ENCODE measurements around the gene CDKAL1. TPM values are rescaled to one million over a fixed set of nuclear protein-coding genes. Genes with fewer than 3 reads are reported as not detected.

Gene CDKAL1
- total RNA-seq, 1 experiment from 2014 or later = 23.4 TPM

GRCh38 chr6:20673458-20673857 lies 139.2 kb downstream of the CDKAL1 start:
- DNase-seq (ENCODE audit: low spot score) = no peak

- no peak for DNase-seq (ENCODE audit: low spot score)
These were observed 140.4 kb downstream of the CDKAL1 start for GRCh38 chr6:20674664-20675063.

DNA sequence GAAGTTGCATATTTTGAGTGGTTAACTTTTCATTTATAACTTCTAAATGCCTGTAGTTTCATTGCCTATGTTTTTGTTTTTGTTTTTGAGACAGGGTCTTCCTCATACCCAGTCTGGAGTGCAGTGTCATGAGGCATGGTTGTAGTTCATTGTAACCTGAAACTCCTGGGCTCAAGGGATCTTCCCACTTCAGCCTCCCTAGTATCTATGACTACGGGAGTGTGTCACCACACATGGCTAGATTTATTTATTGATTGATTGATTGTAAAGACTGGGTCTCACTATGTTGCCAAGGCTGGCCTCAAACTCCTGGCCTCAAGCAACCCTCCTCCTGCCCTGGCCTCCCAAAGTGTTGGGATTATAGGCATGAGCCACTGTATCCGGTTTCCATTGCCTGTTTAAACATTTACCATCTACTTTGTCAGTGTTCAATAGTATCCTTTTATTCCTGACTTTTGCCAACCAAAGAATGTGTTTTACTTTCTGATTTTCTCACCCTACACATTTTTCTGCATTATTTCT lies 144.6 kb downstream of the CDKAL1 start:
- no peak for DNase-seq (ENCODE audit: low spot score)

GRCh38 chr6:20680697-20681165 lies 146.5 kb downstream of the CDKAL1 start:
- DNase-seq (ENCODE audit: low spot score) = no peak

- DNase-seq (ENCODE audit: low spot score) = no peak
These were observed 147.0 kb downstream of the CDKAL1 start for GRCh38 chr6:20681243-20681684.

- DNase-seq (ENCODE audit: low spot score) = no peak
These were observed 150.2 kb downstream of the CDKAL1 start for GRCh38 chr6:20684474-20684873.

DNA sequence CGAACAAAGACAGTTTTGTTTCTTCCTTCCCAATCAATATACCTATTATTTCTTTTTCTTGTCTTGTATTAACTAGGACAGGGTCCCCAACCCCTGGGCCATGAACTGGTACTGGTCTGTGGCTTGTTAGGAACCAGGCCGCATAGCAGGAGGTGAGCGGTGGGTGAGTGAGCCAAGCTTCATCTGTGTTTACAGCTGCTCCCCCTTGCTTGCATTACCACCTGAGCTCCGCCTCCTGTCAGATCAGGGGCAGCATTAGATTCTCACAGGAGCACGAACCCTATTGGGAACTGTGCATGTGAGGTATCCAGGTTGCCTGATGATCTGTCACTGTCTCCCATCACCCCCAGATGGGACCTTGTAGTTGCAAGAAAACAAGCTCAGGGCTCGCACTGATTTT lies 151.9 kb downstream of the CDKAL1 start:
- no peak for DNase-seq (ENCODE audit: low spot score)

DNA sequence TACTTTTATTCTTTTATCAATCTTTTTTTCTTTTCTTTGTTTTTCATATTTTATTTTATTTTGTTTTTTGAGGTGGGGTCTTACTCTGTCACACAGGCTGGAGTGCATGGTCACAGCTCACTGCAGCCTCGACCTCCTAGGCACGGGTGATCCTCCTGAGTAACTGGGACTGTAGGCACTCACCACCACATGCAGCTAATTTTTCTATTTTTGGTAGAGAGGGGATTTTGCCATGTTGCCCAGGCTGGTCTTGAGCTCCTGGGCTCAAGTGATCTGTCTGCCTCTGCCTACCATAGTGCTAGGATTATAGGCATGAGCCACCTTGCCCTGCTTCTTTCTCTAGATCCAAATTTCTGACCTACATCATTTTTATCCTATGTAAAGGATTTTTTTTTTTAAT lies 153.2 kb downstream of the CDKAL1 start:
- no peak for DNase-seq (ENCODE audit: low spot score)

DNA sequence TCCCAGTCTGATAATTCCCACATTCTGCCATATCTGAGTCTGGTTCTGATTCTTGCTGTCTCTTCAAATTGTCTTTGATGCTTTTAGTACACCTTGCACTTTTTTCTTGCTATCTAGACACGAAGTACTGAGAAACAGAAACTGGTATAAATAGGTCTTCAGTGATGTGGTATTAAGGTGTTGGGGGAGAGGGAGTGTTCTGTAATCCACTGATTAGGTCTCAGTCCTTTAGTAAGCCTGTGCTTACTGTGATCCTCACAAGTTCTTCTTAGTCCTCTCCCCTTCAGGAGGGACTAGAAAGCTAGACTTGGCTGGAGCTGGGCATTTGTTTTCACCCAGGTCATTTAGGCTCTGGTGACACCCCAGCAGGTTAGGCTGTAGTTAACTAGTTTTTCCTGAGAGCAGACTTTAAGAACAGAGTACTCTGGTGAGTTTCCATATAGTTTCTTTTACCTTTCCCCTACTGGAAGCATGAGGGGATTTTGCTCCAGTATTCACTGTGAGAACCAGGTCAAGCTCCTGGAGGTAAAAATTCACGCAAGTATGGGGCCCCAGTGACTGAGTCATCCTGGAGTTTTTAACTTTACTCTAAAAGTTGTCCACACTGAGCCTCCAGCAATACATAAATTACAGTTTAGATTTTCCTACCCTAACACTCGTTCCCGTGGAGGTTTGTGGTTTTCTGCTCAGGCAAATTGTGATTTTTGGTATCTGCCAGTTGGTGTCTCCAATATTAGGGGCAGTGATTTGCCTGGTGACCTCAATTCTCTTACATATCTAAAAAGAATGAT lies 154.6 kb downstream of the CDKAL1 start:
- DNase-seq (ENCODE audit: low spot score) = peak; percentile 21

DNA sequence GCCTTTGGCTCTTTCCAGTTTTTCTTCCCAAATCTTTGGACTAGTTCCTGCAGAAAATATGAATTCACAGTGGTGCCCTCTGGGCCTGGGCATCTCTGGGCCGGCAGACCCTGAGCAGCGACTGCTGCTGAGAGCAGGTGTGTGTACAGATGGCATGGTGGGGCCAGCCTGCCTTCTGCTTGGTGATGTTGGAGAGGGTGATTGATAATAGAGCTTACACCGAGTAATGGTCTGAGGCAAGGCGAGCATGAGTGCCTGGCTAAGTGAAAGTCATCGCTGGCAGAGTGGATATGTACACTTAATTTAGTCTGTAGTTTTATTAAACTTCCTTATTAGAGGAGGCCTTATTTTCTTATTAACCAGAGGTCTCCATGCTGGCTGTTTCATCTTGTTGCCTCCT lies 156.9 kb downstream of the CDKAL1 start:
- DNase-seq (ENCODE audit: low spot score) = no peak

DNA sequence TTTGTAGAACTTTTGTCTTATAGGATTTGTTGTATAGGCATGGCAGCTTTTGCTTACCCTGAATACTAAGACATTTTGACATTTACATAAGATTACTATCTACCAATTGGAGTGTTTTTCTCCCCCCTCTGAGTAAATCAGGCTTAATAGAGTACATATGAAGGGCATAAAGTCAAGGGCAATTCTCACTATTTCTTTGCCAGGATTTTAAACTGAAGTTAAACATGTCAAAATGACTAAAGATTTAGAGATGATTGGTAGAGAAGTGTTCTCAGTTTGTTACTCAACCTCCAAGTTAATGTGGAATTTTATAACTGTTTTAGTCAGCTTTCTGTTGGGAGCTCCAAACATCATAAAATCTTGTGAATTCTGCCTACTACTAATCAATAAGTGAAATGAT lies 157.8 kb downstream of the CDKAL1 start:
- DNase-seq (ENCODE audit: low spot score) = no peak

GRCh38 chr6:20693466-20694063 lies 159.3 kb downstream of the CDKAL1 start:
- no peak for DNase-seq (ENCODE audit: low spot score)

DNA sequence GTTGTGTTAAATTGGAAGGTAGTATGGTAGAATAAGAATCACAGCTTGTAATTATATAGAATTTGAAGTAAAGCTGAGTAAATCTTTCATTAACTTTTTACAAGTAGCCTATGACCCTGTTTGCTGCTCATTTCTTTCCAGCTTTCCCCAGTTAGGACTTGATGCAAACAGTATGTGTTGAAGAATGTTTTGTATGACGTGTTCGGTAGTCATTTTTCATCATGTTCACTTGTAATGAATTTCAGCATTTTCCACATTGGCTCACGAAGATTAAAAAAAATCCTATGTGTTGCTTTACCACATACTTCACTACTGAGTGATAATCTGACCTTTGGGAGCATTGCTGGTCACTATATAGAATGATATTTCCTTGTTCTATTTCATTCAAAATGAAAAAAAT lies 162.4 kb downstream of the CDKAL1 start:
- no peak for DNase-seq (ENCODE audit: low spot score)

DNA sequence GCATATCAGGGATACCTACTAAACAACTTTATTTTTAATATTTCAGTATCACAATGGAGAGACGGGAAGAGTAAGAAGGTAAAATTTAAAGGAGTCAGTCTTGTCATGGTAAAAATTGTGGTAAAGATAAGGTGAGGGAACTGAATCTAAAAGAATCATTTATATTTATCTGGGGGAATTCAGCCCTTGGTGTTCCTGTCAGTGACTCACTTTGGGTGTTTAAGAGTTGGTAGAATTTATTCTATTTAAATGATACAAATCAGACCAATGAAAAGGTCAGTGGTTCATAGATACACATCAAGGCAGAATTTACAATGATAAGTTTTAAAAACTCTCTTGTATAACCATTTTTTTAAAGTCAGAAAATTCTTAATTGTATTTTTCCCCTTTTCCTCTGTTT lies 164.4 kb downstream of the CDKAL1 start:
- no peak for DNase-seq (ENCODE audit: low spot score)

- no peak for DNase-seq (ENCODE audit: low spot score)
These were observed 165.1 kb downstream of the CDKAL1 start for GRCh38 chr6:20699402-20699801.

GRCh38 chr6:20700375-20700774 lies 166.1 kb downstream of the CDKAL1 start:
- no peak for DNase-seq (ENCODE audit: low spot score)

- DNase-seq (ENCODE audit: low spot score) = no peak
These were observed 168.1 kb downstream of the CDKAL1 start for GRCh38 chr6:20702366-20702765.

- DNase-seq (ENCODE audit: low spot score) = no peak
These were observed 168.8 kb downstream of the CDKAL1 start for GRCh38 chr6:20703049-20703448.

DNA sequence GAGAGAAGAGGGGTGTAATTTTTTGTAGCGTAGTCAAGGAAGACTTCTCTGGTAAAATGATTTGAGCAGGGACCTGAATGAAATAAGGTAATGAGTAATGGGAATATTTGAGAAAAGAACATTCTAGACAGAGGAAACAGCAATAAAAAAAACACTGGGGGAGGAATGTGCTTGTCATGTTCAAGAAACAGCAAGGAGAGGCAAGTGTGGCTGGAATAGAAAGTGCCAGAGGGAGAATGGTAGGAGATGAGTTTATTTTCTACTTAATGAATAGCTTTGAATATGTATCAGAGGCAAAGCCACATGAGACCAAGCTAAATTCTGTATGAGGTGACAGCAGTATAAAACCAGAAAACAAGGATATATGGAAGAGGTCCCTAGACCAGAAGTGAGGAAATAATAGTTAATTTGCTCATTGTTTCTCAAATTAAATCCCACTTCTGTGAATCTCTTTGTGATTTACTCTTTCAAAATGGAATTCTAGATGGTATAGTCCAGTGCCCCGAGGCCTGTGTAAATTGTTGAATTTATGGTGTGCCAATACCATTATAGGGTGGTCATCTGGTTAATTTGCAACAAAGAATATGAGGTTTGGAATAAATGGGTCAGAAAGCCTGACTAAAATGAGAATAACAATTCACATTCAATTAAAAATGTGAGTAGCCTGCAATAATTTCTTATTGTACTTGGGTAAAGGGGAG lies 170.2 kb downstream of the CDKAL1 start:
- DNase-seq (ENCODE audit: low spot score) = no peak

DNA sequence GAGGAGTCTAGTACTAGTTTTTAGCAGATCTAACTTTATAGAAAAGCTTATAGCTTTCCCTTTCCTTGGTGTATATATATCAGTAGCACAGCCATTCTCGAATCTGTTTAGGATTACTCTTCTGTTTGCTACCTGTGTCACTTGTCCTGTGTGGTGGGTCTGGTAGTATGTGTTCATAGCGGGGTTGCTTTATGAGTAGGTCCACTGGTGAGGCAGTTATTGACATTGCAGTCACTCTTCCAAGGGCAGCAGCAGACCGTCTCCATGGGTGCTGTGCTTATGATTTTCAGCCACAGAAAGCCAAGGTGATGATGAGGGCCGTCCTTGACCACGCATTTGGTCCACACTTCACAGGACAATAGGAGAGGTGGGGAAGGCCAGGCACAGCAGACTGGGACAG lies 171.5 kb downstream of the CDKAL1 start:
- DNase-seq (ENCODE audit: low spot score) = no peak

- DNase-seq (ENCODE audit: low spot score) = peak; percentile 62
These were observed 172.1 kb downstream of the CDKAL1 start for GRCh38 chr6:20706238-20706938.

DNA sequence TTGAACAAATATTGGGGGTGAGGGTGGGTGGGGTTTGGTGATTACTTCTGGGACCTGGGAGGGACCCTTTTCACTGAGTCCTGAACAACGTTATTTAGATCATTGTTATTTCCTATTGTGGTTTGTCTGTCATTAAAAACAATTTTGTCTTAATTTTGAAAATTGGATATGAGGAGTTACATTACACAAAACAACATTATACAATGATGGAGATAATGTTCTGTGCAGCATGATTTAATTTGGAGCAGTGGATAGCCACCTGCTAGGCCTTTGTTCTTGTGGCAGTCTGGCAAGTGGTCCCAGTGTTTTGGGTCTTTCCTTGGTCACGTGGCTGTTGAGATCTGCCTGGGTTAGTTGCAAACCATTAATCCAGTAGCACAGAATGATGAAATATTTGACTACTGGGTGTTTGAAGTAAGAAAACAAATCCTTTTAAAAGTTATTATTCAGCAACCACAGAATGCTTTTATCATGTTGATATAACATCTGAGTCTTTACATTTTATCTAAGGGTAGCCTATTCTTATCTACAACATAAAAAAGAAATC lies 172.8 kb downstream of the CDKAL1 start:
- peak; percentile 25 for DNase-seq (ENCODE audit: low spot score)

All from A172 (cell line).